Lung (tissue), 12 donors: Measurements from ENCODE around the gene ZFAND6. TPM values are rescaled to one million over a fixed set of nuclear protein-coding genes. Genes with fewer than 3 reads are reported as not detected.
"Not testable (repeated sequence)": the region's sequence is repeated elsewhere in the genome, so short reads cannot be mapped to it uniquely, and the experiment has no call there.

Source experiments
- ATAC-seq: fragments of 200-7000 bp; cut with Tn5 transposase; one replicate; pipeline ENCODE4 v1.9.1; 2020; ENCODE audit warnings: moderate number of reproducible peaks; ENCODE audit not compliant: insufficient read depth, low FRiP score
- DNase-seq, 3 donors: peaks; one replicate each; pipeline ENCODE4 v3.0.0-alpha.2; 2013 to 2017
- H3K27ac ChIP-seq, 2 donors: one replicate each; pipeline ENCODE4 v1.5.1; 2013; ENCODE audit warnings: mild to moderate bottlenecking in 2 of 2, moderate library complexity in 2 of 2, control low read depth in 1 of 2, inconsistent platforms in 1 of 2, low read depth in 1 of 2, low read length in 1 of 2
- H3K27me3 ChIP-seq, 3 donors: one replicate each; pipeline ENCODE4 v1.5.1; 2013; ENCODE audit warnings: low read length in 2 of 3; ENCODE audit not compliant: control insufficient read depth in 3 of 3, insufficient read depth in 3 of 3
- H3K36me3 ChIP-seq, 4 donors: one replicate each; pipeline ENCODE4 v1.5.1; 2013; ENCODE audit warnings: low read length in 4 of 4, mild to moderate bottlenecking in 1 of 4, moderate library complexity in 1 of 4; ENCODE audit not compliant: control insufficient read depth in 4 of 4, insufficient read depth in 4 of 4
- H3K4me1 ChIP-seq, 5 donors: one replicate each; pipeline ENCODE4 v1.5.1; 2013; ENCODE audit warnings: low read length in 5 of 5, mild to moderate bottlenecking in 2 of 5, moderate library complexity in 1 of 5; ENCODE audit not compliant: control insufficient read depth in 5 of 5, insufficient read depth in 5 of 5
- H3K4me3 ChIP-seq: one replicate; pipeline ENCODE4 v1.5.1; 2013; ENCODE audit warnings: mild to moderate bottlenecking, control low read depth, moderate library complexity
- H3K9ac ChIP-seq, 2 donors: one replicate each; pipeline ENCODE4 v1.5.1; 2013; ENCODE audit warnings: low read length in 2 of 2, control low read depth in 1 of 2; ENCODE audit not compliant: insufficient read depth in 1 of 2
- H3K9me3 ChIP-seq, 4 donors: one replicate each; pipeline ENCODE4 v1.5.1; 2013; ENCODE audit warnings: low read length in 3 of 4, mild to moderate bottlenecking in 1 of 4, moderate library complexity in 1 of 4; ENCODE audit not compliant: control insufficient read depth in 4 of 4, insufficient read depth in 3 of 4
- CTCF ChIP-seq: IDR thresholded peaks from 2 replicates; pipeline ENCODE4 v1.5.1; 2012; ENCODE audit warnings: mild to moderate bottlenecking; ENCODE audit errors: control extremely low read depth, extremely low read depth
- WGBS, 2 donors: extraction: QIAGEN DNeasy Blood & Tissue Kit; methylation state at CpG; one replicate each; pipeline ENCODE4 v1.1.7; 2013; 5-methylcytosine and 5-hydroxymethylcytosine counted together
- polyA plus RNA-seq, 2 donors: library from polyadenylated mRNA; stranded (reverse); fragments of 200-250 nt; gene quantifications; one replicate each; pipeline ENCODE4 v1.2.1, GENCODE V29; 2013
- total RNA-seq, 2 donors: library from RNA; depleted of rRNA in 1 of 2; stranded (reverse); fragments of >200 nt in 1 of 2; gene quantifications; one replicate each; pipeline ENCODE4 v1.2.1, GENCODE V29; 2014 to 2021
- donor health status: control.
- donor health status: control.
- donor health status: Bipolar disorder and iron deficiency.
- donor health status: healthy.
- donor health status: DM: yes; HTN: yes; CAD: no.

ZFAND6 gene
- total and polyA plus RNA-seq, 4 donors = 49.6 to 160 (median 81.4) TPM

- H3K9ac ChIP-seq = no peak overlapping the region
- H3K9me3 ChIP-seq = no peaks in the 10 kb centered on the region
- ATAC-seq (no peak), DNase-seq (no peak)
- no peak overlapping the region for H3K27ac ChIP-seq
- H3K27me3 ChIP-seq = no peaks in the 10 kb centered on the region
- TF ChIP-seq CTCF = no peak
- H3K36me3 ChIP-seq = peaks cover 3 to 29% (median 10%) of the 10 kb centered on the region in 4 donors
- WGBS, 2 donors = 84 to 89% methylated on average over 1 of the region's 1 CpG
- H3K4me3 ChIP-seq = no peak overlapping the region
- H3K4me1 ChIP-seq = peaks cover 0 to 3% (median 0%) of the 10 kb centered on the region in 5 donors
Observed at GRCh38 chr15:80120636-80121035, 61.2 kb downstream of the ZFAND6 start.

- DNase-seq = no peak
- ATAC-seq = no peak
- no peaks in the 10 kb centered on the region for H3K27me3 ChIP-seq
- WGBS, 2 donors = 93 to 94% methylated on average over 4 of the region's 4 CpGs
- no peak overlapping the region for H3K27ac ChIP-seq
- H3K36me3 ChIP-seq = peaks cover 3 to 36% (median 12%) of the 10 kb centered on the region in 4 donors
- no peak for TF ChIP-seq CTCF
- H3K4me1 ChIP-seq = peaks cover 0 to 3% (median 0%) of the 10 kb centered on the region in 5 donors
- H3K4me3 ChIP-seq = no peak overlapping the region
- H3K9ac ChIP-seq = no peak overlapping the region
- H3K9me3 ChIP-seq = no peaks in the 10 kb centered on the region
Observed at GRCh38 chr15:80121546-80121945, 62.1 kb downstream of the ZFAND6 start.

GRCh38 chr15:80123034-80123433, 63.6 kb downstream of the ZFAND6 start:
- Histone ChIP-seq H3K9me3 (no peaks in the 10 kb centered on the region), H3K27ac (no peak overlapping the region), H3K4me1 (peaks cover 0 to 3% (median 0%) of the 10 kb centered on the region in 5 donors), H3K4me3 (no peak overlapping the region), H3K36me3 (peaks cover 3 to 36% (median 12%) of the 10 kb centered on the region in 4 donors), H3K9ac (no peak overlapping the region), H3K27me3 (no peaks in the 10 kb centered on the region)
- ATAC-seq = no peak
- 67 to 85% methylated on average over 6 of the region's 6 CpGs for WGBS, 2 donors
- no peak for DNase-seq
- no peak for TF ChIP-seq CTCF

GRCh38 chr15:80127253-80127652, 67.8 kb downstream of the ZFAND6 start:
- 98 to 99% methylated on average over 6 of the region's 6 CpGs for WGBS, 2 donors
- H3K4me1 ChIP-seq, H3K27ac ChIP-seq, H3K9me3 ChIP-seq, H3K4me3 ChIP-seq, DNase-seq, ATAC-seq, H3K27me3 ChIP-seq, H3K9ac ChIP-seq: not testable (repeated sequence)
- peaks cover 3 to 33% (median 10%) of the 10 kb centered on the region in 4 donors for H3K36me3 ChIP-seq
